GM23338 (cell line): ENCODE results near the gene CD14.

Source experiments
- CTCF ChIP-seq, 2 experiments: fragments of 200-600 bp in 1 of 2; sonication (generic) in 1 of 2; conservative IDR thresholded peaks; 2 replicates each; pipeline versions ENCODE4 v1.5.1 to v1.6.1; 2016 to 2017; ENCODE audit warnings: antibody characterized with exemption in 2 of 2, low read depth in 2 of 2, mild to moderate bottlenecking in 2 of 2, moderate library complexity in 1 of 2
- EZH2 ChIP-seq: fragments of 200-600 bp; sonication (generic); IDR thresholded peaks from one replicate; pipeline ENCODE4 v1.8.0; 2017; ENCODE audit warnings: antibody characterized with exemption, mild to moderate bottlenecking, low read depth; ENCODE audit not compliant: unreplicated experiment
- EZH2phosphoT487 ChIP-seq: fragments of 200-600 bp; sonication (generic); IDR thresholded peaks from one replicate; pipeline ENCODE4 v1.8.1; 2018; ENCODE audit warnings: antibody characterized with exemption; ENCODE audit not compliant: unreplicated experiment
- POLR2AphosphoS5 ChIP-seq: IDR thresholded peaks from 2 replicates; pipeline ENCODE4 v1.6.1; 2016; ENCODE audit warnings: antibody characterized with exemption, low read depth
- STAT1 ChIP-seq: IDR thresholded peaks from one replicate; pipeline ENCODE4 v1.6.1; 2016; ENCODE audit warnings: antibody characterized with exemption; ENCODE audit not compliant: unreplicated experiment
- TF ChIP-seq, protein P1 (sequence below): IDR thresholded peaks from one replicate; pipeline ENCODE4 v1.6.1; 2018; ENCODE audit warnings: antibody characterized with exemption; ENCODE audit not compliant: unreplicated experiment
- TF ChIP-seq, protein P2 (sequence below): IDR thresholded peaks from 2 replicates; pipeline ENCODE4 v1.6.1; 2016; ENCODE audit warnings: antibody characterized with exemption

DNA sequence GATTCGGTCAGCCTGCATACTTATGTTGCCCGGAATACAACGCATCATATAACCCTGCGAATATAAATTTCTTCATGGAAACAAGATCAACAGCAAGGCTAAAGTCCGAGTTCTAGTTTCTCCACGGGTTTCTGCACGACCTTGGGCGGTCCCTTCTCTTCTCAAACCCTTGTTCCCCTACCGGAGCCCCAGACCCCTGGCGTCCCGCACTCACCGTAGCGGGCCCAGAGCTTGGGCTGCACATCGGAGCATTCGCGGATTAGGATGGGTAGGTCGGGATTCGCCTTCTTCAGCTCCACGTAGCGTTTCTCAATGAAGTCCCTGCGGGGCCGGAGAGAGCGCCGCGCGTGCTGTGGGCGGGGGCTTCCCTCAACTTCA lies 14.1 kb upstream of the CD14 start:
- TF ChIP-seq CTCF (conservative IDR thresholded peaks at IDR 0.05; ENCODE audit: low read depth in 2 of 2) = no peak
- no peak for TF ChIP-seq EZH2
- TF ChIP-seq, protein P1, sequence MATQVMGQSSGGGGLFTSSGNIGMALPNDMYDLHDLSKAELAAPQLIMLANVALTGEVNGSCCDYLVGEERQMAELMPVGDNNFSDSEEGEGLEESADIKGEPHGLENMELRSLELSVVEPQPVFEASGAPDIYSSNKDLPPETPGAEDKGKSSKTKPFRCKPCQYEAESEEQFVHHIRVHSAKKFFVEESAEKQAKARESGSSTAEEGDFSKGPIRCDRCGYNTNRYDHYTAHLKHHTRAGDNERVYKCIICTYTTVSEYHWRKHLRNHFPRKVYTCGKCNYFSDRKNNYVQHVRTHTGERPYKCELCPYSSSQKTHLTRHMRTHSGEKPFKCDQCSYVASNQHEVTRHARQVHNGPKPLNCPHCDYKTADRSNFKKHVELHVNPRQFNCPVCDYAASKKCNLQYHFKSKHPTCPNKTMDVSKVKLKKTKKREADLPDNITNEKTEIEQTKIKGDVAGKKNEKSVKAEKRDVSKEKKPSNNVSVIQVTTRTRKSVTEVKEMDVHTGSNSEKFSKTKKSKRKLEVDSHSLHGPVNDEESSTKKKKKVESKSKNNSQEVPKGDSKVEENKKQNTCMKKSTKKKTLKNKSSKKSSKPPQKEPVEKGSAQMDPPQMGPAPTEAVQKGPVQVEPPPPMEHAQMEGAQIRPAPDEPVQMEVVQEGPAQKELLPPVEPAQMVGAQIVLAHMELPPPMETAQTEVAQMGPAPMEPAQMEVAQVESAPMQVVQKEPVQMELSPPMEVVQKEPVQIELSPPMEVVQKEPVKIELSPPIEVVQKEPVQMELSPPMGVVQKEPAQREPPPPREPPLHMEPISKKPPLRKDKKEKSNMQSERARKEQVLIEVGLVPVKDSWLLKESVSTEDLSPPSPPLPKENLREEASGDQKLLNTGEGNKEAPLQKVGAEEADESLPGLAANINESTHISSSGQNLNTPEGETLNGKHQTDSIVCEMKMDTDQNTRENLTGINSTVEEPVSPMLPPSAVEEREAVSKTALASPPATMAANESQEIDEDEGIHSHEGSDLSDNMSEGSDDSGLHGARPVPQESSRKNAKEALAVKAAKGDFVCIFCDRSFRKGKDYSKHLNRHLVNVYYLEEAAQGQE = no peak
- TF ChIP-seq EZH2phosphoT487 = no peak
- TF ChIP-seq POLR2AphosphoS5 = no peak
- TF ChIP-seq, protein P2, sequence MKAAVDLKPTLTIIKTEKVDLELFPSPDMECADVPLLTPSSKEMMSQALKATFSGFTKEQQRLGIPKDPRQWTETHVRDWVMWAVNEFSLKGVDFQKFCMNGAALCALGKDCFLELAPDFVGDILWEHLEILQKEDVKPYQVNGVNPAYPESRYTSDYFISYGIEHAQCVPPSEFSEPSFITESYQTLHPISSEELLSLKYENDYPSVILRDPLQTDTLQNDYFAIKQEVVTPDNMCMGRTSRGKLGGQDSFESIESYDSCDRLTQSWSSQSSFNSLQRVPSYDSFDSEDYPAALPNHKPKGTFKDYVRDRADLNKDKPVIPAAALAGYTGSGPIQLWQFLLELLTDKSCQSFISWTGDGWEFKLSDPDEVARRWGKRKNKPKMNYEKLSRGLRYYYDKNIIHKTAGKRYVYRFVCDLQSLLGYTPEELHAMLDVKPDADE = no peak; the same call in 1 of the 2 replicates
- TF ChIP-seq STAT1 = no peak
